ENCODE results near the gene AMDHD2. TPM values are rescaled to one million over a fixed set of nuclear protein-coding genes. Genes with fewer than 3 reads are reported as not detected.
"Not testable (repeated sequence)": the region's sequence is repeated elsewhere in the genome, so short reads cannot be mapped to it uniquely, and the experiment has no call there.

Gene AMDHD2
- total RNA-seq, 1 donor = 94.8 TPM

DNA sequence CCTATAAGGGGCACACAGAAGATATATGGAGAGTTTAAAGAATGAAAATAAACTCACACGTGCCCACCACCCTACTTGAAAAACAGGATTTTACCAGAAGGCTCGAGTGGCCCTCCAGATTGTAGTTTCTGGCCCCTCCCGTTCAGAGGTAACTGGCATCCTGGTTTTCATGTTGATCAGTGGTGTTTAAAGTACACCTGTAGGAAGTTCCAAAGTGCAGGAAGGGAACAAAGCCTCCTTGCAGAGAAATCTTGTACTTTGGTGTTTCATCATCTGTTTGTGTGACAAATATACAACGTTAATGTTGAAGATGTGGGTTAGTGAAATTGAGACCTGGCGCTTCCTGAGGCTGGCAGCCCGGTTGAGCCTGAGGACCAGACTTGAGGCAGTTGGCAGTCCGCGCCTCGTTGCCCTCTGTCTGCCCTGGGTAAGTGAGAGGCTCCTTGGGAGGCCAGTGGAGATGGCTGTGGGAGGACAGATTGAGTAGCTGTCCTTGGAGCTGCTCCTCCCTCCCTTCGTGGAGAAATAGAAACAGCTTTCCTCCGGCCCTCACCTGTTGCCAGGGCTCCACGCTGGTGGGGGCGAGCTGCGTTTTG, 30.2 kb downstream of the AMDHD2 start:
- H3K27ac ChIP-seq (ENCODE audit: low read depth, low read length); H3K27me3 ChIP-seq (ENCODE audit: insufficient read depth, low read length); H4K20me1 ChIP-seq (ENCODE audit: insufficient read depth, low read length); H3K4me2 ChIP-seq (ENCODE audit: insufficient read depth, low read length); H3K9me3 ChIP-seq (ENCODE audit: low read depth, low read length); H3K4me3 ChIP-seq (ENCODE audit: insufficient read depth, low read length); H2AFZ ChIP-seq (ENCODE audit: low read length); H3K4me1 ChIP-seq (ENCODE audit: insufficient read depth, low read length); H3K36me3 ChIP-seq (ENCODE audit: insufficient read depth, low read length); DNase-seq (ENCODE audit: insufficient read length, low spot score, missing footprints): not testable (repeated sequence)
- H3K79me2 ChIP-seq (ENCODE audit: insufficient read depth, low read length) = peaks cover 18% of the 10 kb centered on the region

DNA sequence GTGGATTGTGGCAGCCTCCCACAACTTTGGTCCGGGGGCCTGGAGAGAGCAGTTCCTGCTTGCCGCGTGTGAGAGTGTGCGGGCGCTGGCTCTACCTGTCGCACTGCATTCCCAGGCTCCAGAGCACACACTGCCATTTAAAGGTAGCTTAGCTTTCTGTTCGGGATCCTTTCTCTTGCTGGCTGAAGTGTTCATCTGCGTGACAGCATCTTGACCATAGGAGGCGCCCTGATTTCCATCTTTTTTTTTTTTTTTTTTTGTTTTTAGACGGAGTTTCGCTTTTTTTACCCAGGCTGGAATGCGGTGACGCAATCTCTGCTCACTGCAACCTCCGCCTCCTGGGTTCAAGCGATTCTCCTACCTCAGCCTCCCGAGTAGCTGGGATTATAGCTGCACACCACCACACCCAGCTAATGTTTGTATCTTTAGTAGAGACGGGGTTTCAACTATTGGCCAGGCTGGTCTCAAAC, 31.3 kb downstream of the AMDHD2 start:
- not testable (repeated sequence) for H3K36me3 ChIP-seq (ENCODE audit: insufficient read depth, low read length); H3K4me2 ChIP-seq (ENCODE audit: insufficient read depth, low read length); H4K20me1 ChIP-seq (ENCODE audit: insufficient read depth, low read length); DNase-seq (ENCODE audit: insufficient read length, low spot score, missing footprints); H3K9me3 ChIP-seq (ENCODE audit: low read depth, low read length); H3K79me2 ChIP-seq (ENCODE audit: insufficient read depth, low read length); H3K27me3 ChIP-seq (ENCODE audit: insufficient read depth, low read length); H3K27ac ChIP-seq (ENCODE audit: low read depth, low read length); H3K4me3 ChIP-seq (ENCODE audit: insufficient read depth, low read length); H2AFZ ChIP-seq (ENCODE audit: low read length); H3K4me1 ChIP-seq (ENCODE audit: insufficient read depth, low read length)
- TF ChIP-seq, protein P1, sequence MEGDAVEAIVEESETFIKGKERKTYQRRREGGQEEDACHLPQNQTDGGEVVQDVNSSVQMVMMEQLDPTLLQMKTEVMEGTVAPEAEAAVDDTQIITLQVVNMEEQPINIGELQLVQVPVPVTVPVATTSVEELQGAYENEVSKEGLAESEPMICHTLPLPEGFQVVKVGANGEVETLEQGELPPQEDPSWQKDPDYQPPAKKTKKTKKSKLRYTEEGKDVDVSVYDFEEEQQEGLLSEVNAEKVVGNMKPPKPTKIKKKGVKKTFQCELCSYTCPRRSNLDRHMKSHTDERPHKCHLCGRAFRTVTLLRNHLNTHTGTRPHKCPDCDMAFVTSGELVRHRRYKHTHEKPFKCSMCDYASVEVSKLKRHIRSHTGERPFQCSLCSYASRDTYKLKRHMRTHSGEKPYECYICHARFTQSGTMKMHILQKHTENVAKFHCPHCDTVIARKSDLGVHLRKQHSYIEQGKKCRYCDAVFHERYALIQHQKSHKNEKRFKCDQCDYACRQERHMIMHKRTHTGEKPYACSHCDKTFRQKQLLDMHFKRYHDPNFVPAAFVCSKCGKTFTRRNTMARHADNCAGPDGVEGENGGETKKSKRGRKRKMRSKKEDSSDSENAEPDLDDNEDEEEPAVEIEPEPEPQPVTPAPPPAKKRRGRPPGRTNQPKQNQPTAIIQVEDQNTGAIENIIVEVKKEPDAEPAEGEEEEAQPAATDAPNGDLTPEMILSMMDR (IDR thresholded peaks at IDR 0.05; ENCODE audit: extremely low read depth, low read depth, low read length) = peak; percentile 29

DNA sequence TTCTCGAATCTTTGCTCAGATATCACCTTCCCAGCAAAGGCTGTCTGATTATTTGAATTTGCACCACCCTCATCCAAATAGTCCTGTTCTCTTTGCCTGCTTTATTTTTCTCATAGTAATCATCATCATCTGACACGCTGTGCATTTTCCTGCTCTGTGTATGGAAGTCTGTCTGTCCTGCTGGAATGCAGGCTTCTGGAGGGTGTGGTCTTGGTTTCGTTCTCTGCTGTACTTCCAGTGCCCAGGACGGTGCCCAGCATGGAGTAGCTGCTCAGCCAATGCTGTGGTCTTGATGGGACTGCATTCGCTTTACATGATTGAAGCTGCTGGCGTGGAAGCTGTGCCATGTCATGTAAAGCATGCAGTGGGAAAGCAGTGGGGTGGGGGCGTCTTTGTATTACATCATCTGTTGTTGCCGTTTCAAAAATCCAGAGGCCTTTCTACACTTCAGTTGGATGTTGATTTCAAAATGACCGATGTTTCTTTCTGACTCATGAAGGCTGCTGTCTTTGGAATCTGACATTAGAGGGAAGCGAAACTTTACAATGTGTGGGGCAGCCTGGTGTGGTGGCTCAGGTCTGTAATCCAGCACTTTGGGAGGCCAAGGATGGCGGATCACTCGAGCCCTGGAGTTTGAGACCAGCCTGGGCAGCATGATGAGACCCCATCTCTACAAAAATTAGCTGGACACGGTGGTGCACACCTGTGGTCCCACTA, 34.7 kb downstream of the AMDHD2 start:
- H3K4me1 ChIP-seq (ENCODE audit: insufficient read depth, low read length); H3K27ac ChIP-seq (ENCODE audit: low read depth, low read length); H3K4me3 ChIP-seq (ENCODE audit: insufficient read depth, low read length); H3K27me3 ChIP-seq (ENCODE audit: insufficient read depth, low read length); H3K36me3 ChIP-seq (ENCODE audit: insufficient read depth, low read length); H2AFZ ChIP-seq (ENCODE audit: low read length); H3K79me2 ChIP-seq (ENCODE audit: insufficient read depth, low read length); H3K9me3 ChIP-seq (ENCODE audit: low read depth, low read length); DNase-seq (ENCODE audit: insufficient read length, low spot score, missing footprints); H4K20me1 ChIP-seq (ENCODE audit: insufficient read depth, low read length); H3K4me2 ChIP-seq (ENCODE audit: insufficient read depth, low read length): not testable (repeated sequence)

DNA sequence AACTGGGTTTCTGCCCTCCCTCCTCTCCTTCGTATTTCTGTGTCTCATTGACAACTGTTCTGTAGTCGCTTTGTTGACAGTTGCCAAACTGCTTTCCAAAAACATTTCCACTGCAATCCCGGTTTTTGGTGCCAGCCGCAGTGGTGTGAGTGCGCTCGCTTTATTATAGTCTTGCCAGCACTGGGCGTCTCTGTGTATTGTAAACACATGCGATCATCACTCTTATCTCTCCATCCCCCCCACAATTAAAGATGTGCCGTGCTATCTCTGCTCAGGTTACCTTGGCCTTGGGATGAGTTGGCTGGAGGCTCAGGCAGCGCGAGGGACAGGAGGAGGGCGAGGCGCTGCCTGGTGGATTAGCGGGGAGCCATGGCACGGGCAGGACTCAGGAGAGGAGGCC, 37.0 kb downstream of the AMDHD2 start:
- not testable (repeated sequence) for H4K20me1 ChIP-seq (ENCODE audit: insufficient read depth, low read length); H3K4me3 ChIP-seq (ENCODE audit: insufficient read depth, low read length); H3K79me2 ChIP-seq (ENCODE audit: insufficient read depth, low read length)

DNA sequence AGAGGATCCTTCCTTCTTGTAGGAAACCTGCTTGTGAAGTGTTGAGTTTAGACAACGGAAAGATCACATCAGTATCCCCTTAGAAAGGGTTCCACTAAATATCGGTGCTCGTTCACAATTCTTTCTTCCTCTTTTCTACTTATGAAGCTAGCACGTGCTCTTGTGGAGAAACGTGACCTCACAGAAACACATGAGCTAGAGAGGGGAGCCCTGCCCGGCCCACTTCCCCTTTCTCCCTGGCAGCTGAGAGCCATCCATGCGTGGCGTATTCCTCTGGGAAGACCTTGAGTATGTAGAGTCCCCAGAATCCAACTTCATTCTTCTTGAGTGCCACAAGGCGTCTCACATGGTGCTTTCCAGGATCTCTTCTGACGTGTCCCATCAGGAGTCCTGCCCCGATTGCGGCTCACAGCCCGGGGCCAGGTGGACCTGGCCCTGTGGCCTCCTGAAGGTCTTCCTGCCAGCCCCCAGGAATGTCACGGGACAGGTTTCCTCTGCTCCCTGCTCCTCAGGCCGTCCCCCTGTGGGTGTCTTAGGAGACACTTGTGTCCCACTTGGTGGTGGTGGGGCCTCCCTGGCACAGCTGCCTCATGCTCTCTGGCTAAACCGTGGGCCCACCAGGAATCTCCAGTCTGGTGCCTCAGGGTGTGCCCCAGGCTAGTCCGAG, 40.1 kb downstream of the AMDHD2 start:
- DNase-seq (ENCODE audit: insufficient read length, low spot score, missing footprints); H3K4me3 ChIP-seq (ENCODE audit: insufficient read depth, low read length): not testable (repeated sequence)

More for the DNA sequence above, 37.0 kb downstream of the AMDHD2 start:
- H3K4me2 ChIP-seq (ENCODE audit: insufficient read depth, low read length); H3K4me1 ChIP-seq (ENCODE audit: insufficient read depth, low read length); H3K36me3 ChIP-seq (ENCODE audit: insufficient read depth, low read length); H3K27me3 ChIP-seq (ENCODE audit: insufficient read depth, low read length); H3K9me3 ChIP-seq (ENCODE audit: low read depth, low read length); H2AFZ ChIP-seq (ENCODE audit: low read length); DNase-seq (ENCODE audit: insufficient read length, low spot score, missing footprints); H3K27ac ChIP-seq (ENCODE audit: low read depth, low read length): not testable (repeated sequence)

More for the DNA sequence above, 40.1 kb downstream of the AMDHD2 start:
- H3K27ac ChIP-seq (ENCODE audit: low read depth, low read length); H3K79me2 ChIP-seq (ENCODE audit: insufficient read depth, low read length); H3K27me3 ChIP-seq (ENCODE audit: insufficient read depth, low read length); H3K36me3 ChIP-seq (ENCODE audit: insufficient read depth, low read length); H3K4me2 ChIP-seq (ENCODE audit: insufficient read depth, low read length); H4K20me1 ChIP-seq (ENCODE audit: insufficient read depth, low read length); H3K4me1 ChIP-seq (ENCODE audit: insufficient read depth, low read length); H3K9me3 ChIP-seq (ENCODE audit: low read depth, low read length); H2AFZ ChIP-seq (ENCODE audit: low read length): not testable (repeated sequence)

All from osteoblast (primary cell).